Measurements from ENCODE around the gene ACKR3.
A peak's percentile ranks its signal among the peaks of the same experiment; 100 is the strongest.

The ACKR3 gene

GRCh38 chr2:236550290-236550689 lies 19.3 kb upstream of the ACKR3 start:
- DNase-seq, result no peak

DNA sequence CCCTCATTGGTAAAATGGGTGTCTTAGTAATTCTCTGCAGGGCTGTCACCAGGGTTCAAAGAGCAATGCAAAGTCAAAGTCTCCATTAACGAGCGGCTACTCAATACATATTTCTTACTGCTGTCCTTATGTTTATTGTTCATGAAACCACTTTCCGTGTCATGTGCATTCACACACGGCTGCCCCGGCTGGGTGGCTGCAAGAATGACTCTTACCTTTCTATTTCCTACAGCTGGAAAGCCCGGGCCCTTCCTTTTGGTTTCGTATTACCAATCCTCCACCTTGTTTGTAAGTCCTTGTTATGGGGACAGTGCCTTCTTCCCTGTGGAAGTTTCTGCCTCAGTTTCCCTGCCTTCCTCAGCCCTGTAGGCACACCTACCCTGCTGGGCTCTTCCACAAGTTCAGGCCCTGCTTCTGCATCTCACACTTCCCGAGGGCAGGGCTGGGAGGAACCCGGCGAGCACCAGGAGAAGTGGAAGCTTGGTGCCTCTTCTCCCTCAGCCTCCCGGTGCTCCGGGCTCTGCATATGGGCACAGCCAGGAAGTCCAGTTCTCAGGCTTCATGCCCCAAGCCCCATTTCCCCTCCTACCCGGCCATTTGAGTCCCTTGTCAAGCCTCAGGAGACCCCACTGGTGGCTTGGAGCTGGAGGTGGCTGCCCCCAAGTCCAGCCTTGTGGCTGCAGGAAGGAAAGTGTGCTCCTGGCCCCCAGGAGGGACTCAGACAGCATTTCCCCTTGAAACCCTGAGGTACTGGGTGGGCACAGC lies 18.7 kb upstream of the ACKR3 start:
- no peak for DNase-seq

DNA sequence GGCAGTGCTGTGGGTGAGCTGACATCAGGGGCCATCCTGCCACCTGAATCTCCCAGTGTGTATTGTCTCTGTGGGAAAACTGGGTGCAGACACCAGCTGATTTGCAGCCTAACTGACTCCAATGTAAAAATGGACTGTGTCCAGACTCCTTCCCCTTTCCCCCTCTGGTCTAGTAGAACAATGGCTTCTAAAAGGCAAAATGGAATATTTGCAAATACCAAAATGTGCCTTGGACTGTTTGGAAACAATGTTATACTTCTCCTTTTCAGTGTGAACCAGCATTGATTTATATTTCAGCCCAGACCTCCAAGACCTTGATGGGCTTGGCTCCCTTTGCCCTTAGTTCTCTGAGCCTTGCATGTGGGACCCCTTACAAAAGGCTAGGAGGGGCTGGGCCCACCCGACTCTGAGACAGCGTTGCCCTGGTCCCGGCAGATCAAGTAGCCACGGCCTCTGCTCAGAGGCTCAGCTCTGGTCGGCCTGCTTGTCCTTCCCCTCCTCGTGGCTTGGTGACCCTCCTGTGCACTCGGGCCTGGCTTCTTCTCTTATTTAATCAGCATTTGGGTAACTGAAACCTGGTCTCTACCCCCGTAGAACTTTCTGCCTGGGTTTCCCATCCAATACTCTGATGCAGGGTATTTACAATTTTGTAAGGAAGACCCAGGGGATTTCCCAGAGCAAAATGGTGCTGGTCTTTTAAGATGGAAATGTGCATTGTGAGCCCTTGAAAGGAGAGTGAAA lies 18.0 kb upstream of the ACKR3 start:
- no peak for DNase-seq

DNA sequence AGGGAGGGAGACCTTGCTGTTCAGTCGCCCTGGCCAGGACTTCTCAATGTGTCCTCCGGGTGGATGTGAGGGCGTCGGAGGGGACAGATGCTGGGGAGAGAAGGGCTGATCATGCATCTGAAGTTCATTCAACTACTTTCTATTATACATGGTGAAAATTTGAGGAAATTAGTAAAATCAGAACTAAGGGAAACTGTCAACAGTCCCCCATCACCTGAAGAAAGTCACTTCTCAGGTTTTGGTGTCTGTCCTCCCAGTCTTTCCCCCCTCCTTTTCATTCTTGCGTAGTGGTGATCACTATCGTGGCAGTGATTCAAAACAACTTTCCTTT lies 17.4 kb upstream of the ACKR3 start:
- no peak for DNase-seq

DNA sequence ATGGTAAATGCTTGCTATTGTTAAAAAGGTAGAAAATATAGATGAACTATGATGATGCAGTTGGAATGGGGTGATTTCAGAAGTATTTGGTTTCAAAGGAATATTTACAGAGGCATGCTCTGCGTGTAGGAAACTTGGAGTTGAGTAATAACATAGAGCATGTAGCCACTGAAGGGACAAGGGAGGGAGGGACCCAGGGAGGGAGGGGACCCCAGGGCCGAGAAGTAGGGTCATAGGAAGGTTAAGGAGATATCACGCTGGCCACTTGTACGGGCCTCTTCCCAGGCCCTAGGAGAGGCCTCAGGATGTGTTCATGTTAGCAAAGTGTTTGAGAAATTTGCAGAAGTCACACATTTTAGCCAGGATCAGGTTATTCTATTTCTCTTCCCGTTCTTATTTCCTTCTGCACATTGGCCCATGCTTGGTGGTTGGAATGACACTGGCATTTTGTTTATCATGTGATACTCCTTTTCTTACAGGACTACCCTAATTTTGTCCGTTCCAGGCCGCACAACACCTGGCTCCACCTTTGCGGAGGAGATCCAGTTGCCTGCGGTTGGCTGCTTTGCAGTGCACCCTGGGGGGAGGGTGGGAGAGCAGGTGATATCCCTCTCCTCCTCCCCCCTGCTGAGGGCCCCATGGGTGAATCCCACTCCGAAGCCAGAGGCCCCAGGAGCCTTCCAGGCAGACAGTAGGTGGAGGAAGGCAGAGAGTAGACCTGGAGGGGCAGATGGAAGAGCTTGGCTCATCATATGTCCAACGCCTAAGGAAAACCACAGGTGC lies 16.9 kb upstream of the ACKR3 start:
- DNase-seq, result no peak

- no peak for DNase-seq
Measured at GRCh38 chr2:236553522-236553921, 16.1 kb upstream of the ACKR3 start.

GRCh38 chr2:236554629-236555282 lies 14.9 kb upstream of the ACKR3 start:
- DNase-seq, result no peak

GRCh38 chr2:236555481-236555880 lies 14.1 kb upstream of the ACKR3 start:
- DNase-seq, result no peak

DNA sequence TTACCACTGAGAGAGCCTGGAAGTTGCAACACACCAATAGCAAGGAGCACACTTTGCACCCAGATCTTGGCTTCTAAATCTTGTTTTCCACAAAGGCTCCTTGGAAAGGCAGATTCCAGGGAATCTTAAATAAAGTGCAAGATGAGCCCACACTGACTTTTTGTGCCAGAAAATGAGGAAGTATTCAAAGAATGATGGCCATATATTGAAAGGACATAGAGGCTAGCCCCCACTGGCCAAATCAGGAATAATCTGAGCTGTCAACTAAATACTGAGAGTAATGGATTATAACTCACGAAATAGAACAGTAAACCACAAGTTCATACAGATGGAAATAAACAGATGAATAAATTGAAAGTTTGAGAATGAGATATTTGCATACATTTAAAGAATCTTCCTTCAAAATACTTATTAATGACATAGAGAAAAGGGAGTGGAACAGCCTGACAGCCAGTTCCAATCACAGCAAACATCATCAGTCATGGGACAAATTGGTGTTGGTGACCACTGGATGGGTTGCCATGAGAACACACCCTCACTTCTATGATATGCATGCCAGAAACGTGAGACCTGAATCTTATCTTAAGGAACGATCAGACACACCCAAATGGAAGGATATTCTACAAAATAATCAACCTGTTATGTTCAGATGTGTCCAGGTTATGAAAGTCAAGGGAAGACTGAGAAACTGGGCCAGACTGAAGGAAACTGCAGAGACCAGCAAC lies 12.2 kb upstream of the ACKR3 start:
- no peak for DNase-seq

- no peak for DNase-seq
Measured at GRCh38 chr2:236558036-236558435, 11.6 kb upstream of the ACKR3 start.

DNA sequence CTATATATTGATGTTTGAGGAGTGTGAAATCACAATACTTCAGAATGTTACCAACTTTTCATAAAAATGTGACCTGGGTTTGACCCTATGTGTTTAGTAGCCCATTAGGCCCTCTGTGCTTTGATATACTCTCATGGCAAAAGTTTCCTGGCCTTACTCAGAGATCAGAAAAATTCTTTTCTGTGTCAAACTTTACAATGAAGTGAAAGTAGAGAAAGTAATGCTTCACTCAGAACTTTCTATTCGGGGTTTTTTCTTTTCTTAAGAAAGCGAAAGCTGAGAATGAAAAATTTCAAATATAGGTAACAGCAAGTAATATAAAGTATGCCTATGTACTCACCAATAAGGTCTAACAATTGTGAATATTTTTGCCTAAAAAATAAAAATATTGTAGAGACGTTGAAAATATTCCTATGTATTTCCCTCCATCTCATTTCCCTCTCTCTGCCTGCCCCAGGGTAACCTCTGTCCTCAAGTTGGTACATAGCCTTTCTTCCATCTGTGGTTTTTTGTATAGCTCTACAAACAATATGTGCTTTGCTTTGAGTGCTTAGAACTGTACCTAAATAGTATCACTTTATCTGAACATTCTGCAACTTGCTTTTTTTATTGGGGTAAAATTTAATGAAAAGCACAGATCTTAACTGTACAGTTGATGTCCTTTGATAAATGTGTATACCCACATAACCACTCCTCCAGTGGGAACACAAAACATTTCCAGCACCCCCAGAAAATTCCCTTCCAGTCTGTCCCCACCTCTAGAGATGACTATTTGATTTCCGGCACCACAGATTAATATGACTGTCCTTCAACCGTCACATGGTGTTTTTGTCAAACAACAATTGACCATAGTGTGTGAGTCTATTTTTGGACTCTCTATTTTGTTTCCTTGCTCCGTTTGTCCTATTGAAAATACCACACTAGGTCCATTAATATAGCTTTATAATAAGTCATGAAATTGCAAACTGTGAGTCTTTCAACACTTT lies 10.3 kb upstream of the ACKR3 start:
- DNase-seq, result no peak

GRCh38 chr2:236561874-236562273 lies 7.8 kb upstream of the ACKR3 start:
- no peak for DNase-seq

GRCh38 chr2:236562434-236562833 lies 7.2 kb upstream of the ACKR3 start:
- DNase-seq, result peak; percentile 7

GRCh38 chr2:236563953-236564352 lies 5.7 kb upstream of the ACKR3 start:
- DNase-seq, result no peak

- no peak for DNase-seq
Measured at GRCh38 chr2:236565212-236565611, 4.4 kb upstream of the ACKR3 start.

GRCh38 chr2:236565879-236566402 lies 3.7 kb upstream of the ACKR3 start:
- DNase-seq, result no peak

- DNase-seq, result no peak
Measured at GRCh38 chr2:236566596-236566995, 3.0 kb upstream of the ACKR3 start.

GRCh38 chr2:236568068-236568921 lies 1.3 kb upstream of the ACKR3 start:
- DNase-seq, result no peak

DNA sequence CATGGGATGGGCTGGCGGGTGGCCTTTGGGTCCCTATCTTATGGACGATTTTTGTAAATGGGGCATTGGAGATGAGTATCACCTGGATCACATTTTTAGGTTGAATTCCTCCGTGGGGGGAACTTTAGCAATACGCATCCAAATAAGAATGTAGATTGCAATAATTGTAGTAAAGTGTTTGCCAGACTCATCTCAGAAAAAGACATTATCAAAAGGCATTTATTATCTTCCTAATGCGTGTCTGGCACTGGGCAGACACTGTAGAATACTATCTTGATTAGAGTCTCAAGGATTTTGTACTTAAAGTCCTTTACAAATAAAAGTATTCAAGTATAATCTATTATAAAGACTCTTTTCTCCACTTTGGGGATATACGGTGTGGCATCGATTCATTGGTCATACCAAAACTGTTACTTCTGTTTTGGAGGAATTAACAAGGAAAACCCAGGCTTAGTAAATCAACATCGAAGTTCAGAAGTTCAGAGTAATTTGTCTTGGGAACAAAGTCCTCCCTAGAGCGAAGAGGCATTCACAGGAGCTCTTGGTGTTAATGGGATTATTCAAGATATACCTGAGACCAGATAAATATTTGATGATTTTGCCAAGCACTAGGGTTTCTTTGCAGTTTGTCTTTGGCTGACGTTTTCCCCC lies 578 bp upstream of the ACKR3 start:
- no peak for DNase-seq

Measured in RPMI8226 (cell line).